ENCODE results near the gene SMYD2. TPM values are rescaled to one million over a fixed set of nuclear protein-coding genes. Genes with fewer than 3 reads are reported as not detected.

SMYD2 gene
- total and polyA plus RNA-seq, 2 of the 8 experiments (the other 6 are each of a cell fraction or from before 2014, with no cell fraction given): 3.0 to 5.2 TPM

- no peak for DNase-seq (ENCODE audit: low read depth in 1 of 2, low spot score in 2 of 2)
- Histone ChIP-seq H2BK120ac (replicated peaks; ENCODE audit: low read depth, low read length) (no peak overlapping the region), H4K8ac (ENCODE audit: extremely low read depth, insufficient read depth, low read length) (no peak overlapping the region), H3K9ac (replicated peaks in 1 of 4; ENCODE audit: extremely low read depth in 1 of 4, low read depth in 3 of 4, low read length in 3 of 4) (no peak overlapping the region), H3K27ac (ENCODE audit: low read depth, low read length) (no peak overlapping the region), H3K4me3 (ENCODE audit: extremely low read depth in 1 of 4, insufficient read depth in 2 of 4, low read depth in 3 of 4, low read length in 4 of 4) (no peak overlapping the region), H3K14ac (ENCODE audit: insufficient read length) (no peak overlapping the region), H4K91ac (replicated peaks; ENCODE audit: insufficient read length, low read length) (no peak overlapping the region), H3K4me2 (ENCODE audit: insufficient read depth in 1 of 2, low read depth in 2 of 2, low read length in 2 of 2) (no peak overlapping the region), H3K18ac (ENCODE audit: extremely low read depth, low read length) (no peak overlapping the region), H3K4ac (replicated peaks; ENCODE audit: insufficient read length, low read depth, low read length) (no peak overlapping the region), H3K56ac (replicated peaks; ENCODE audit: insufficient read length, low read depth, low read length) (no peak overlapping the region), H2AFZ (ENCODE audit: low read length) (no peak overlapping the region), H3K4me1 (replicated peaks in 1 of 4; ENCODE audit: control insufficient read depth in 3 of 4, insufficient read depth in 4 of 4, low read length in 3 of 4) (peaks cover 0 to 7% (median 3%) of the 10 kb centered on the region in 4 experiments; a peak in 3 of 7 replicates), H3K79me2 (ENCODE audit: control insufficient read depth in 1 of 2, insufficient read depth in 2 of 2, low read length in 2 of 2) (no peaks in the 10 kb centered on the region), H2AK5ac (ENCODE audit: low read depth, low read length) (no peak overlapping the region), H4K20me1 (replicated peaks in 1 of 2; ENCODE audit: control insufficient read depth in 1 of 2, insufficient read depth in 2 of 2, low read length in 2 of 2) (no peaks in the 10 kb centered on the region), H3K23ac (ENCODE audit: insufficient read length) (no peak overlapping the region), H3K23me2 (ENCODE audit: low read depth, low read length) (no peaks in the 10 kb centered on the region), H2BK20ac (ENCODE audit: low read length) (no peak overlapping the region), H4K5ac (ENCODE audit: insufficient read length, low read depth, low read length) (no peak overlapping the region), H2BK12ac (ENCODE audit: low read depth, low read length) (no peak overlapping the region), H3K27me3 (replicated peaks in 1 of 4; ENCODE audit: control insufficient read depth in 3 of 4, extremely low read depth in 1 of 4, insufficient read depth in 3 of 4, low read length in 3 of 4) (peaks cover 0 to 3% (median 0%) of the 10 kb centered on the region in 4 experiments; a peak in 3 of 7 replicates), H2BK5ac (ENCODE audit: low read depth, low read length) (no peak overlapping the region), H3K36me3 (ENCODE audit: control insufficient read depth in 2 of 4, insufficient read depth in 4 of 4, low read length in 3 of 4) (no peaks in the 10 kb centered on the region), H3K9me3 (ENCODE audit: insufficient read depth in 2 of 2, low read depth in 1 of 2, low read length in 1 of 2) (no peaks in the 10 kb centered on the region), H3K79me1 (ENCODE audit: low read depth, low read length) (no peaks in the 10 kb centered on the region), H2BK15ac (ENCODE audit: low read length) (no peak overlapping the region)
- FAIRE-seq: no peak
- ChIA-PET POLR2A (ENCODE audit: partially characterized antibody) (interaction anchor here (0.8 kb wide), 1 partner anchor 12 kb away, joined by 3 read pairs; no protein-coding TSS in a partner anchor), CTCF (ENCODE audit: partially characterized antibody) (interaction anchor here (1.0 to 10.7 kb wide), 7 partner anchors 11 to 162 kb away, joined by 3 to 108 read pairs (median 4); no protein-coding TSS in a partner anchor)
- TF ChIP-seq CBX8 (IDR thresholded peaks at IDR 0.05; ENCODE audit: borderline replicate concordance, low read depth, low read length): no peak
- TF ChIP-seq NRF1 (IDR thresholded peaks at IDR 0.05; ENCODE audit: low read depth, low read length): no peak
- TF ChIP-seq ASH2L (IDR thresholded peaks at IDR 0.05; ENCODE audit: low read length): no peak
- TF ChIP-seq SP4 (IDR thresholded peaks at IDR 0.05; ENCODE audit: low read length): no peak
- no peak for TF ChIP-seq TBP (IDR thresholded peaks at IDR 0.05; ENCODE audit: low read depth, low read length)
- no peak for TF ChIP-seq RFX5 (IDR thresholded peaks at IDR 0.05; ENCODE audit: borderline replicate concordance, low read depth, low read length)
- TF ChIP-seq, protein P1, sequence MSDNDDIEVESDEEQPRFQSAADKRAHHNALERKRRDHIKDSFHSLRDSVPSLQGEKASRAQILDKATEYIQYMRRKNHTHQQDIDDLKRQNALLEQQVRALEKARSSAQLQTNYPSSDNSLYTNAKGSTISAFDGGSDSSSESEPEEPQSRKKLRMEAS (IDR thresholded peaks at IDR 0.05): no peak
- no peak for TF ChIP-seq CHD1 (IDR thresholded peaks at IDR 0.05; ENCODE audit: low read depth, low read length)
- TF ChIP-seq EZH2 (IDR thresholded peaks at IDR 0.05; ENCODE audit: low read depth, low read length, severe bottlenecking): no peak
- no peak for TF ChIP-seq JUN (IDR thresholded peaks at IDR 0.05; ENCODE audit: low read depth, low read length)
- TF ChIP-seq SUZ12 (IDR thresholded peaks at IDR 0.05; ENCODE audit: low read length): no peak
- TF ChIP-seq PHF8 (conservative IDR thresholded peaks at IDR 0.05; ENCODE audit: low read depth, low read length): no peak
Measured at GRCh38 chr1:214301526-214301925, 20.6 kb downstream of the SMYD2 start.

All from H1 (cell line).